GM19035 (cell line): Measurements from ENCODE around the gene ZNF345.

Source experiments
- ATAC-seq: cut with Tn5 transposase; IDR thresholded peaks from one replicate; pipeline ENCODE4 v1.9.1; 2021; ENCODE audit not compliant: unreplicated experiment

Gene ZNF345

DNA sequence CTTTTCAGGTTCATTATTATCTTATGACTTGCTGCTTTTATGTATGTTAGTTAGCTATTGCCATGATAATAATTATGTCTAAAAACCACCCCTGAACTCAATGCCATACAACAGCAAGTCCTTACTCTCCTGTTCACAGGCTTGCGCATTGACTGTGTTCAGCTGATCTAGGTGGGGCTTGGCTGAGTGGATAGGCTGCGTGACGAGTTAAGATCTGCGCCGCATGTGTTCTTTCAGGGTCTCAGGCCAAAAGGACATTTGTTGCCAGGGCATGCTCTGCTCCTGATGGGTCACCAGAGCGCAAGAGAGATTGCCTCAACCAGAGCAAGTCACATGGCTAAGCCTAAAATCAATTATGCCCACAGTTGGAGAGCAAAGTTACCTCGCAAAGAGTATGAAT is 66.3 kb downstream of the ZNF345 start:
- ATAC-seq = no peak

DNA sequence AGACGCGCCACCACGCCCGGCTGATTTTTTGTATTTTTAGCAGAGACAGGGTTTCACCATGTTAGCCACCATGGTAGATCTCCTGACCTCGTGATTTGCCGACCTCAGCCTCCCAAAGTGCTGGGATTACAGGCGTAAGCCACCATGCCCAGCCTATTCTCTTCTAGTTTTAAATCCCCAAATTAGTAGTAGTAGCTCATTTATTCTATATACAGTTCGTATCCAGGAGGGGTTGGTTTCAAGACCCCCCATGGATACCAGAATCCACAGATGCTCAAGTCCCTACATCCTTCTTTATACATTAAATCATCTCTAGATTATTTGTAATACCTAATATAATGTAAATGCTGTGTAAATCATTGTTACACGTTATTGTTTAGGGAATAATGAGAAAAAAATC is 67.4 kb downstream of the ZNF345 start:
- ATAC-seq = no peak
